ENCODE measurements around the gene RSAD1. TPM values are rescaled to one million over a fixed set of nuclear protein-coding genes. Genes with fewer than 3 reads are reported as not detected.

Gene RSAD1
- polyA plus RNA-seq, 3 donors: 20.6 to 40.0 (median 21.2) TPM

- 69% methylated on average over 19 of the region's 24 CpGs for WGBS (ENCODE audit: insufficient coverage)
- peaks cover 18 to 31% of the 10 kb centered on the region in 2 donors for H3K4me1 ChIP-seq (ENCODE audit: control insufficient read depth in 1 of 2, insufficient read depth in 2 of 2, low read length in 2 of 2)
- Mint-ChIP-seq H3K27me3 (ENCODE audit: low read depth in 3 of 3) (peaks cover 38 to 53% (median 44%) of the 10 kb centered on the region in 3 donors), H3K27ac (peak overlapping the region in 1 of 7 donors; percentile 54), H3K4me1 (peaks cover 34% of the 10 kb centered on the region), H3K4me3 (peak overlapping the region in 1 of 2 donors; percentile 81), H3K36me3 (peaks cover 0 to 7% of the 10 kb centered on the region in 2 donors), H3K9me3 (peaks cover 0 to 6% (median 2%) of the 10 kb centered on the region in 7 donors)
- no peak overlapping the region for H3K27ac ChIP-seq (ENCODE audit: low read depth in 1 of 2, low read length in 2 of 2)
- H3K9ac ChIP-seq (ENCODE audit: insufficient read depth, low read length, poor library complexity, severe bottlenecking): no peak overlapping the region
- peaks cover 19 to 34% of the 10 kb centered on the region in 2 donors for H3K27me3 ChIP-seq (ENCODE audit: control insufficient read depth in 2 of 2, insufficient read depth in 2 of 2, low read length in 2 of 2)
- no peak overlapping the region for H2AFZ ChIP-seq (ENCODE audit: insufficient read depth, low read depth, low read length, poor library complexity, severe bottlenecking)
- H3K79me2 ChIP-seq (ENCODE audit: insufficient read depth, low read length): no peaks in the 10 kb centered on the region
- H3K4me3 ChIP-seq (replicated peaks in 1 of 3; ENCODE audit: low read depth in 2 of 3, low read length in 3 of 3): no peak overlapping the region
- H3K9me3 ChIP-seq (replicated peaks in 1 of 2; ENCODE audit: control insufficient read depth in 1 of 2, insufficient read depth in 1 of 2, low read length in 2 of 2): no peaks in the 10 kb centered on the region
- no peaks in the 10 kb centered on the region for H3K36me3 ChIP-seq (replicated peaks in 1 of 2; ENCODE audit: control insufficient read depth in 1 of 2, insufficient read depth in 2 of 2, low read length in 2 of 2)
- no peak overlapping the region for H3K4me2 ChIP-seq (replicated peaks; ENCODE audit: extremely low read depth, low read length, poor library complexity, severe bottlenecking)
- intact Hi-C loops (cut with micrococcal nuclease): no loop called here
- TF ChIP-seq CTCF (IDR thresholded peaks at IDR 0.05): peak; percentile 53
- no peaks in the 10 kb centered on the region for H4K20me1 ChIP-seq (ENCODE audit: insufficient read depth, low read length)
- no peak for DNase-seq
Observed at GRCh38 chr17:50534222-50534978, 55.7 kb downstream of the RSAD1 start.

- H3K9ac ChIP-seq (ENCODE audit: insufficient read depth, low read length, poor library complexity, severe bottlenecking): no peak overlapping the region
- Mint-ChIP-seq H3K9me3 (peaks cover 0 to 6% (median 2%) of the 10 kb centered on the region in 7 donors), H3K4me3 (peak overlapping the region in 1 of 2 donors; percentile 81), H3K4me1 (peaks cover 34% of the 10 kb centered on the region), H3K27me3 (ENCODE audit: low read depth in 3 of 3) (peaks cover 36 to 52% (median 46%) of the 10 kb centered on the region in 3 donors), H3K36me3 (peaks cover 0 to 7% of the 10 kb centered on the region in 2 donors), H3K27ac (peak overlapping the region in 1 of 7 donors; percentile 54)
- H3K79me2 ChIP-seq (ENCODE audit: insufficient read depth, low read length): no peaks in the 10 kb centered on the region
- WGBS (ENCODE audit: insufficient coverage): 83% methylated on average over 1 of the region's 2 CpGs
- peaks cover 18 to 31% of the 10 kb centered on the region in 2 donors for H3K4me1 ChIP-seq (ENCODE audit: control insufficient read depth in 1 of 2, insufficient read depth in 2 of 2, low read length in 2 of 2)
- H2AFZ ChIP-seq (ENCODE audit: insufficient read depth, low read depth, low read length, poor library complexity, severe bottlenecking): no peak overlapping the region
- intact Hi-C loops (cut with micrococcal nuclease): no loop called here
- H3K36me3 ChIP-seq (replicated peaks in 1 of 2; ENCODE audit: control insufficient read depth in 1 of 2, insufficient read depth in 2 of 2, low read length in 2 of 2): no peaks in the 10 kb centered on the region
- DNase-seq: no peak
- H3K4me3 ChIP-seq (replicated peaks in 1 of 3; ENCODE audit: low read depth in 2 of 3, low read length in 3 of 3): no peak overlapping the region
- no peaks in the 10 kb centered on the region for H4K20me1 ChIP-seq (ENCODE audit: insufficient read depth, low read length)
- H3K9me3 ChIP-seq (replicated peaks in 1 of 2; ENCODE audit: control insufficient read depth in 1 of 2, insufficient read depth in 1 of 2, low read length in 2 of 2): no peaks in the 10 kb centered on the region
- H3K4me2 ChIP-seq (replicated peaks; ENCODE audit: extremely low read depth, low read length, poor library complexity, severe bottlenecking): no peak overlapping the region
- TF ChIP-seq CTCF (IDR thresholded peaks at IDR 0.05): no peak
- no peak overlapping the region for H3K27ac ChIP-seq (ENCODE audit: low read depth in 1 of 2, low read length in 2 of 2)
- H3K27me3 ChIP-seq (ENCODE audit: control insufficient read depth in 2 of 2, insufficient read depth in 2 of 2, low read length in 2 of 2): peaks cover 19 to 34% of the 10 kb centered on the region in 2 donors
Observed at GRCh38 chr17:50534979-50535326, 56.3 kb downstream of the RSAD1 start.

Data from CD14-positive monocyte (primary cell).